Gastroesophageal sphincter (tissue), 4 donors: ENCODE results near the gene PDZD8. TPM values are rescaled to one million over a fixed set of nuclear protein-coding genes. Genes with fewer than 3 reads are reported as not detected.

ENCODE experiments used
- ATAC-seq: fragments of 150-250 bp; one replicate; pipeline ENCODE4 v1.9.1; 2016; ENCODE audit warnings: mild to moderate bottlenecking, moderate library complexity
- H3K27ac ChIP-seq, 4 donors: fragments of 200-600 bp; sonication (generic) in 3 of 4; 1 replicate in 3 of 4; 2 replicates in 1 of 4; pipeline ENCODE4 v1.5.1; 2016 to 2019
- H3K27me3 ChIP-seq: fragments of 200-600 bp; sonication (generic); one replicate; pipeline ENCODE4 v1.5.1; 2019
- H3K36me3 ChIP-seq, 2 donors: fragments of 200-600 bp; sonication (generic); one replicate each; pipeline ENCODE4 v1.5.1; 2019; ENCODE audit warnings: control low read depth in 1 of 2
- H3K4me1 ChIP-seq, 3 donors: fragments of 200-600 bp; sonication (generic); 1 replicate in 2 of 3; 2 replicates in 1 of 3; pipeline ENCODE4 v1.5.1; 2016 to 2019; ENCODE audit warnings: control low read depth in 2 of 3
- H3K4me3 ChIP-seq, 2 donors: fragments of 200-600 bp; sonication (generic); one replicate each; pipeline ENCODE4 v1.5.1; 2019; ENCODE audit warnings: mild to moderate bottlenecking in 1 of 2, moderate library complexity in 1 of 2
- H3K9me3 ChIP-seq, 3 donors: fragments of 200-600 bp; sonication (generic); one replicate each; pipeline ENCODE4 v1.5.1; 2017 to 2019; ENCODE audit warnings: control low read depth in 2 of 3
- EP300 ChIP-seq: sonication (generic); formaldehyde crosslinking; IDR thresholded peaks from one replicate; pipeline ENCODE4 v1.6.1; 2017; ENCODE audit warnings: antibody characterized with exemption, mild to moderate bottlenecking
- POLR2A ChIP-seq, 2 donors: fragments of 450-650 bp; IDR thresholded peaks; one replicate each; pipeline ENCODE4 v1.6.1; 2017; ENCODE audit warnings: antibody characterized with exemption in 2 of 2, mild to moderate bottlenecking in 2 of 2, moderate library complexity in 1 of 2
- POLR2AphosphoS5 ChIP-seq: sonication (generic); formaldehyde crosslinking; IDR thresholded peaks from one replicate; pipeline ENCODE4 v1.6.1; 2017; ENCODE audit warnings: antibody characterized with exemption
- WGBS, 2 donors: methylation state at CpG; one replicate each; pipeline ENCODE4 v1.1.5; 2018; ENCODE audit warnings: low coverage in 1 of 2; 5-methylcytosine and 5-hydroxymethylcytosine counted together
- total RNA-seq, 4 donors: library from RNA; depleted of rRNA; stranded (reverse); fragments of >200 nt; gene quantifications; one replicate each; pipeline ENCODE4 v1.1.0, GENCODE V29; 2016
- TF ChIP-seq, protein P1 (sequence below), 4 experiments: fragments of 200-600 bp in 2 of 4; fragments of 450-650 bp in 2 of 4; sonication (generic) in 1 of 4; IDR thresholded peaks; one replicate each; pipeline ENCODE4 v1.5.1; 2017 to 2019; ENCODE audit warnings: antibody characterized with exemption in 4 of 4, mild to moderate bottlenecking in 2 of 4, moderate library complexity in 2 of 4

Gene PDZD8
- total RNA-seq, 4 donors from 2014 or later, result 32.8 to 49.2 (median 37.3) TPM

DNA sequence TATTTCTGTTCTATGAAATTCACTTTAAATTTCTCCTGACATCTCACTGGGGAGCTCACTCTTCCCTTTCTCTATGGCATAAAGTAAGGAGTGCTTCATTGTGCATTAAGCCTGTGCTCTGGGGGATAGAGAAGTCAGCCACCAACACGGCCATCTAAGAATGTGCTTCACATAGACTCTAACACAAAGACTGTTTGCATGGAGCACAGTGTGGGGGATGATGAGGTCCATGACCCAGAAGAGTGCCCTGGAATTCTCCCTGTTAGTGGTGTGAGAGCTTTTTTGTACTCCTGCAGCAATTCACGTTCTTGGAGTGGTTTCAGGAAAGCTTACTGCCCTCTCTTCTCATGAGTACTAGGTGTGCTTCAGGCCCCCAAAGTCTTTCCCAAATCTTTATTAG lies 43.9 kb upstream of the PDZD8 start:
- TF ChIP-seq, protein P1, sequence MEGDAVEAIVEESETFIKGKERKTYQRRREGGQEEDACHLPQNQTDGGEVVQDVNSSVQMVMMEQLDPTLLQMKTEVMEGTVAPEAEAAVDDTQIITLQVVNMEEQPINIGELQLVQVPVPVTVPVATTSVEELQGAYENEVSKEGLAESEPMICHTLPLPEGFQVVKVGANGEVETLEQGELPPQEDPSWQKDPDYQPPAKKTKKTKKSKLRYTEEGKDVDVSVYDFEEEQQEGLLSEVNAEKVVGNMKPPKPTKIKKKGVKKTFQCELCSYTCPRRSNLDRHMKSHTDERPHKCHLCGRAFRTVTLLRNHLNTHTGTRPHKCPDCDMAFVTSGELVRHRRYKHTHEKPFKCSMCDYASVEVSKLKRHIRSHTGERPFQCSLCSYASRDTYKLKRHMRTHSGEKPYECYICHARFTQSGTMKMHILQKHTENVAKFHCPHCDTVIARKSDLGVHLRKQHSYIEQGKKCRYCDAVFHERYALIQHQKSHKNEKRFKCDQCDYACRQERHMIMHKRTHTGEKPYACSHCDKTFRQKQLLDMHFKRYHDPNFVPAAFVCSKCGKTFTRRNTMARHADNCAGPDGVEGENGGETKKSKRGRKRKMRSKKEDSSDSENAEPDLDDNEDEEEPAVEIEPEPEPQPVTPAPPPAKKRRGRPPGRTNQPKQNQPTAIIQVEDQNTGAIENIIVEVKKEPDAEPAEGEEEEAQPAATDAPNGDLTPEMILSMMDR (IDR thresholded peaks at IDR 0.05), result no peak
- no peak for TF ChIP-seq POLR2AphosphoS5
- TF ChIP-seq EP300, result no peak
- no peak for TF ChIP-seq POLR2A (IDR thresholded peaks at IDR 0.05)
- WGBS, 2 donors, result 70% methylated on average over 2 of the region's 2 CpGs; no CpG with 5 or more reads in 1 of the 2 donors
- no peak overlapping the region for H3K27ac ChIP-seq
- no peaks in the 10 kb centered on the region for H3K4me1 ChIP-seq
- H3K36me3 ChIP-seq, result no peaks in the 10 kb centered on the region
- ATAC-seq, result no peak
- peaks cover 0 to 9% (median 0%) of the 10 kb centered on the region in 3 donors for H3K9me3 ChIP-seq
- H3K4me3 ChIP-seq, result no peak overlapping the region
- H3K27me3 ChIP-seq, result peaks cover 23% of the 10 kb centered on the region

GRCh38 chr10:117418121-117418520 lies 42.9 kb upstream of the PDZD8 start:
- H3K27me3 ChIP-seq, result peaks cover 31% of the 10 kb centered on the region
- peaks cover 0 to 9% (median 0%) of the 10 kb centered on the region in 3 donors for H3K9me3 ChIP-seq
- TF ChIP-seq POLR2AphosphoS5 (no peak), EP300 (no peak), POLR2A (IDR thresholded peaks at IDR 0.05) (no peak)
- TF ChIP-seq, protein P1 (IDR thresholded peaks at IDR 0.05), result no peak
- 37 to 69% methylated on average over 4 of the region's 4 CpGs for WGBS, 2 donors
- no peak overlapping the region for H3K4me3 ChIP-seq
- ATAC-seq, result no peak
- no peaks in the 10 kb centered on the region for H3K4me1 ChIP-seq
- no peak overlapping the region for H3K27ac ChIP-seq
- no peaks in the 10 kb centered on the region for H3K36me3 ChIP-seq

- Histone ChIP-seq H3K36me3 (no peaks in the 10 kb centered on the region), H3K27ac (no peak overlapping the region), H3K27me3 (peaks cover 31% of the 10 kb centered on the region), H3K9me3 (peaks cover 0 to 9% (median 0%) of the 10 kb centered on the region in 3 donors), H3K4me1 (no peaks in the 10 kb centered on the region), H3K4me3 (no peak overlapping the region)
- TF ChIP-seq POLR2A (IDR thresholded peaks at IDR 0.05) (no peak), POLR2AphosphoS5 (no peak), EP300 (no peak)
- TF ChIP-seq, protein P1 (IDR thresholded peaks at IDR 0.05), result no peak
- WGBS, 2 donors, result 45 to 86% methylated on average over 1 to 3 of the region's 3 CpGs
- no peak for ATAC-seq
Observed at GRCh38 chr10:117417196-117417595, 42.0 kb upstream of the PDZD8 start.

DNA sequence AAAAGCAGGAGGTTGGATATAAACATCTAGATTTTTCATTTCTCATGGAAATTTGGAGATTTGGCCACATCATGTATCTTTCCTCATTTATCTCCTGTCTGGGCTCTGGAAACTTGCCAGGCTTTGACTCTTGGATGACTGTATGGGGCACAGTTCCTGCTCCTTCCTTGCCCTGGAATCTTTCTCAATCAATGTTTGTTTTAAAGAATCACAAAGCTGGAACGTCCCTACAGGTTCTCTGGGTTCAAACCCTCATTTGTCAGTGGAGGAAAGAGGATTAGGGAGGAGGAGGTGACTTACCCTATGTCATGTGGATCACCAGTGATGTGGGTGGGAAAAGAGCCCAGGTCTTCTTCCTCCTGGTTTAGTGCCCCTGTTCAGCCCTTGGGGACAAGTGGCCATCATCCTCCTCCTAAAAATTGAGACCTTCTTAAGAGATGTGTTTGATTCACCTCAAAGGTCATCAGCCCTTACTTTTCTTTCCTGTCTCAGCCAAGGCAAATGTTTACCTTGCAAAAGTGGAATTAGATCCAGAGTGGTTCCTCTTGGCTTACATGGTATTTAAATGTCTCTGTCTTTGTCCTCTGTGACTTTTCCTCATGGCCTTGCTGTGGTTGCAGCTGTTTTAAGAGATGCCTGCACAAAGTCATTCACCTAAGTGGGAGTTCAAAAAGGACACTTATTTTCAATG lies 38.8 kb upstream of the PDZD8 start:
- TF ChIP-seq POLR2AphosphoS5, result no peak

GRCh38 chr10:117412469-117413010 lies 37.3 kb upstream of the PDZD8 start:
- Histone ChIP-seq H3K4me3 (no peak overlapping the region), H3K27me3 (peaks cover 43% of the 10 kb centered on the region), H3K9me3 (no peaks in the 10 kb centered on the region), H3K27ac (no peak overlapping the region), H3K4me1 (no peaks in the 10 kb centered on the region), H3K36me3 (no peaks in the 10 kb centered on the region)
- TF ChIP-seq POLR2AphosphoS5 (no peak), EP300 (no peak), POLR2A (IDR thresholded peaks at IDR 0.05) (no peak)
- TF ChIP-seq, protein P1 (IDR thresholded peaks at IDR 0.05), result no peak
- ATAC-seq, result no peak
- 68 to 71% methylated on average over 4 to 5 of the region's 5 CpGs for WGBS, 2 donors

More for the DNA sequence above, 38.8 kb upstream of the PDZD8 start:
- no peak overlapping the region for H3K27ac ChIP-seq
- ATAC-seq, result no peak
- H3K4me1 ChIP-seq, result no peaks in the 10 kb centered on the region
- H3K4me3 ChIP-seq, result no peak overlapping the region
- H3K27me3 ChIP-seq, result peaks cover 43% of the 10 kb centered on the region
- H3K9me3 ChIP-seq, result no peaks in the 10 kb centered on the region
- 14% methylated on average over 1 of the region's 1 CpG; no CpG with 5 or more reads in 1 of the 2 donors for WGBS, 2 donors
- no peaks in the 10 kb centered on the region for H3K36me3 ChIP-seq
